NCI-H460 (cell line): ENCODE measurements around the gene MAP6. TPM values are rescaled to one million over a fixed set of nuclear protein-coding genes. Genes with fewer than 3 reads are reported as not detected.

ENCODE experiments used
- DNase-seq: peaks from one replicate; pipeline ENCODE4 v3.0.0-alpha.2; 2016; ENCODE audit warnings: low read depth; ENCODE audit errors: extremely low read depth
- total RNA-seq: library from RNA; depleted of rRNA; stranded (reverse); fragments of >200 nt; shearing (Covaris generic); gene quantifications from 2 replicates; pipeline ENCODE4 v1.2.3, GENCODE V29; 2014

MAP6 gene
- total RNA-seq, 1 experiment from 2014 or later, result 0.05 TPM

DNA sequence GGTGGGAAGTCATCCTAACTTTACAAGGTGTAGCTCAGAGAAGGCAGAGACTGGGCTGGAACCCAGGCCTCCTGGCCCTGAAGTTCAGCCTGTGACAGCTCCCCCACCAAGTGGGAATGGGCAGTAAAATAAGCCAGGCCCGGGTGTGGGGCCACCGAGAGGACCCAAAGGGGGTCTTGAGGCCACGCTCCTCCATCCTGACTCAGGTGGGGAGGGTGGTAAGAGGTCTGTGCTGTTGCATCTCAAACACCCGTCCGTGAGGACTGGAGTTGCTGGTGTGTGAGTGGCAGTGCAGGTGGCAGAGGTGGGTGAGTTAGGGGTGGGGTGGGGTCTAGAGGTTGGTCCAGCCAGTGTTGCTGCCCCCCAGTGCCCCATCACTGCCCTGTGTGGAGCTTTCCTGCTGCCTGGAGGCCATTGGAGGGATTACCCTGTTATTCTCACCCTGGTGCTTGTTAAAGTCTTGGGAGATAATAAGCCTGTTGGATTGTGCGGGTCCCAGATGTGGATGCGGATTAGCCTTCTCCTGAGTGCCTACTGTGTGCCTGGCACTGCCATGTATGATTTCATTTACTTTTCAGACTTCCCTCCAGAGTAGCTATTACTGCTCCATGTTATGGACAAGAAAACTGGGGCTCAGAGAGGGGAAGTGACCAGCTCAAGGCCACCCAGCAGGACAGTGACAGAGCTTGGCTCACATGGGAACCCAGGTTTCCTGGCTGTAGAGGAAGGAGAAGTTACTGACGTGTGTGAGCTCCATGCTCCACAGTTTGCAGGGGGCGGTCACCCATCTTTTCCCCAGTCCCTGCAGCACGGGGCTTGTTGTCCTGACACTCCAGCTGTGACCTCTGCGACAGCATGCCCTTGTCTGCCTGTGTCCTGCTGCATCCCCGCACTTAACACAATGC, 93.9 kb downstream of the MAP6 start:
- DNase-seq, result no peak

DNA sequence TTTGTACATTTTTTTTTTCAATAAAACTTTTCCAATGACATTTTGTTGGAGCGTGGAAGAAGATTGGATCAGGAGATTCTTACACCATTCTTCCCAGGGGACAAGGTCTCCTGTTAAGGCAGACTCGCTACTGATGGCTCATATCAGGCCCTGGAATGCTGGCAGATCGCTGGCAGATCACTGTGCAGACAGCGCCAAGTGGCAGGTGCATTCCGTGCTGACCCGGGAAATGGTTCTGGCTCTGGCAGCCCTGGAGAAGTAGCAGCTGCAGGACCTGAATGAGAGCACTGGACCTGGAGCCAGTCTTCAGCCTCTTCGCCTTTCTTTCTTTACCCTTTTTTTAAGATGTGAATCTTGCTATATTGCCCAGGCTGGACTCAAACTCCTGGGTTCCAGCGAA, 96.1 kb downstream of the MAP6 start:
- DNase-seq, result no peak

DNA sequence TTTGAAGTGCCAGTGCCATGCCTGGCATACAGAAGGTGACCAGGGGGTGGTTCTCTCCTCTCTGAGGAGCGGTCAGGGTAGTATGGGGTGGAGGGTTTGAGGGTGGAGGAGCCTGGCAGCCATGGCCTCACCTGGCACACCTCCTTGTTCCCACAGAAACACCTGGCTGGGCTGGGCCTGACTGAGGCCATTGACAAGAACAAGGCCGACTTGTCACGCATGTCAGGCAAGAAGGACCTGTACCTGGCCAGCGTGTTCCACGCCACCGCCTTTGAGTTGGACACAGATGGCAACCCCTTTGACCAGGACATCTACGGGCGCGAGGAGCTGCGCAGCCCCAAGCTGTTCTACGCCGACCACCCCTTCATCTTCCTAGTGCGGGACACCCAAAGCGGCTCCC, 97.2 kb downstream of the MAP6 start:
- DNase-seq, result no peak

DNA sequence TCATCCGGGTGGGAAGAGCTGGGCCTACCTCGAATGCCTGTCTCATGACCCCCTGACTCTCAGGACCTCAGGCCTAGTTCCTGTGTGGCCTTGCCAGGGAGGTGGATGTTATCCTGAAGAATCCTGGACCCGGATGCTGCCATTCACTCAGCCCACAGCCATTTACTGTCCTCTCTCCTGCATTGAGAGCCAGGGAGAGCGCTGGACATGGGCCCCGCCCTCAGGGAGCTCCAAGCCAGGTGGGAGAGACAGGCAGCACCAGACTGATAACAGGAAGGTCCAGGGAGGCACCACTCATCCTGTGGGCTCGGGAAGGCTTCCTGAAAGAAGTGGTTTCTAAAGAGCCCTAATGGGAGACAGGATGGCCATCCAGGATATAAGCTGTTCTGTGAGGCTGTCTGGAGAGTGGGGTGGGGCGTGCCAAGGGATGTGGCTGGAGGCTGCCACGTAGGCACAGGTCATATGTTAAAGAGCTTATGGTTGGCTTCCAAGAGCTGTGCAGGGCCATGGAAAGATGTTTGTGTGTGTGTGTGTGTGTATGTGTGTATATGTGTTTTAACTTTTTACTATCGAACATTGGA, 98.2 kb downstream of the MAP6 start:
- DNase-seq, result no peak

DNA sequence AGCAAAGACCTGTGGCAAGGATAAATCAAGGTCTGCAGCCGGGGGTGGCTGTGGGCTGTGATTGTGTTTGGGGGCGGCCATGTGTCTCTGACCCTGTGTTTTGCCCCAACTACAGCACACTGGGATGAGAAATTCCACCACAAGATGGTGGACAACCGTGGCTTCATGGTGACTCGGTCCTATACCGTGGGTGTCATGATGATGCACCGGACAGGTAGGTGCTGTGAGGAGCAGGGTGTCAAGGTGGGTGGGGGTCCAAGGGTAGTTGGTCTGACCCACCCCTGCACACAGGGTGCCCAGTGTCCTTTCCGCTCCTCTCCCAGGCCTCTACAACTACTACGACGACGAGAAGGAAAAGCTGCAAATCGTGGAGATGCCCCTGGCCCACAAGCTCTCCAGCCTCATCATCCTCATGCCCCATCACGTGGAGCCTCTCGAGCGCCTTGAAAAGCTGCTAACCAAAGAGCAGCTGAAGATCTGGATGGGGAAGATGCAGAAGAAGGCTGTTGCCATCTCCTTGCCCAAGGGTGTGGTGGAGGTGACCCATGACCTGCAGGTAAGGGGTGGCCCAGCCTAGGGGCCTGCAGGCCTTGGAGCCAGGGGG, 100.1 kb downstream of the MAP6 start:
- DNase-seq, result no peak

DNA sequence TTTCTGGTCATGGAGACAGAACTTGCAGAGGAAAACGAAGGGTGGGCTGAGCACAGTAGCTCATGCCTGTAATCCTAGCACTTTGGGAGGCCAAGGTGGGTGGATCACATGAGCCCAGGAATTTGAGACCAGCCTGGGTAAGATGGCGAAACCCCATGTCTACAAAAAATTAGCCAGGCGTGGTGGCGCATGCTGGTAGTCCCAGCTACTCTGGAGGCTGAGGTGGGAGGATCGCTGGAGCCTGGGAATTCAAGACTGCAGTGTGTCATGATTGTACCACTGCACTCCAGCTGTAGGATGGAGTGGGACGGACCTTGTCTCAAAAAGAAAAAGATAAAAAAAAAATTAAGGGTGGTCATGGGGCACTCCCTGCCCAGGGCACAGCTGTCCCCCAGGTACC, 100.9 kb downstream of the MAP6 start:
- no peak for DNase-seq

DNA sequence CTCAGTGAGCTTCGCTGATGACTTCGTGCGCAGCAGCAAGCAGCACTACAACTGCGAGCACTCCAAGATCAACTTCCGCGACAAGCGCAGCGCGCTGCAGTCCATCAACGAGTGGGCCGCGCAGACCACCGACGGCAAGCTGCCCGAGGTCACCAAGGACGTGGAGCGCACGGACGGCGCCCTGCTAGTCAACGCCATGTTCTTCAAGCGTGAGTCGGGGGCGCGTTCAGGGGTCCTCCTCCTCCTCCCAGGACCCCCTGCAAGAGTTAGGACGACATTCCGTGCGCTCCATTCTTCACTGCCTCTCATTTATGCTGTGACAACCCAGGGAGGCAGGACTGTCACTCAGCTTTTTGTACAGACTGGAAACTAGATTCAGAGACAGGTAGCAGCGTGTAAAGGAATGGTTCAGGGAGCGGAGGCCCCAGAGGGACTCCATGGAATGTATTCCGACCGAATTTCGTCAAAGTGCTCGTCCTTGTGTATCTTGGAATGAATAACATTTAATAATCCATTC, 102.0 kb downstream of the MAP6 start:
- no peak for DNase-seq

DNA sequence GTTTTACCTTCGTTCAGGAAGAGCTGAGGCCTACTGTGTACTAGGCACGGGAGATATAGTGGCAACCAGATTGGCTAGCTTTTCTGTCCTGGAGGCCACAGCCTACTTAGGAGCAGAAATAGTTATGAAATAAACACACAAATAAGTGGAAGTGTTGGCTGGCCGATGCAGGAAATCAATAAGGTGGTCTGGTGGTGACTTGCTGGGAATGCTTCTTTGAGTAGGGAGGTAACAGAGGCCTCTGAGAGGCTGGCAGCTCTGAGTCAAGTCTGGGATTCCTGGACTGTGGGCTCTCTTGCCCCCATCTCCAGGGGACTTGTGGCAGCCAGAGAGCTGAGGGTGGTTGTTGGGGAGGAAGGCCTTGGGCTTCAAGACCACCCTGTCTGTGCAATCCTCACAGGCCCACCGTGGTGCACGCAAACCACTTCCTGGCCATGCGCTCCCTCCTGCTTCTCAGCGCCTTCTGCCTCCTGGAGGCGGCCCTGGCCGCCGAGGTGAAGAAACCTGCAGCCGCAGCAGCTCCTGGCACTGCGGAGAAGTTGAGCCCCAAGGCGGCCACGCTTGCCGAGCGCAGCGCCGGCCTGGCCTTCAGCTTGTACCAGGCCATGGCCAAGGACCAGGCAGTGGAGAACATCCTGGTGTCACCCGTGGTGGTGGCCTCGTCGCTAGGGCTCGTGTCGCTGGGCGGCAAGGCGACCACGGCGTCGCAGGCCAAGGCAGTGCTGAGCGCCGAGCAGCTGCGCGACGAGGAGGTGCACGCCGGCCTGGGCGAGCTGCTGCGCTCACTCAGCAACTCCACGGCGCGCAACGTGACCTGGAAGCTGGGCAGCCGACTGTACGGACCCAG, 102.7 kb downstream of the MAP6 start:
- no peak for DNase-seq

DNA sequence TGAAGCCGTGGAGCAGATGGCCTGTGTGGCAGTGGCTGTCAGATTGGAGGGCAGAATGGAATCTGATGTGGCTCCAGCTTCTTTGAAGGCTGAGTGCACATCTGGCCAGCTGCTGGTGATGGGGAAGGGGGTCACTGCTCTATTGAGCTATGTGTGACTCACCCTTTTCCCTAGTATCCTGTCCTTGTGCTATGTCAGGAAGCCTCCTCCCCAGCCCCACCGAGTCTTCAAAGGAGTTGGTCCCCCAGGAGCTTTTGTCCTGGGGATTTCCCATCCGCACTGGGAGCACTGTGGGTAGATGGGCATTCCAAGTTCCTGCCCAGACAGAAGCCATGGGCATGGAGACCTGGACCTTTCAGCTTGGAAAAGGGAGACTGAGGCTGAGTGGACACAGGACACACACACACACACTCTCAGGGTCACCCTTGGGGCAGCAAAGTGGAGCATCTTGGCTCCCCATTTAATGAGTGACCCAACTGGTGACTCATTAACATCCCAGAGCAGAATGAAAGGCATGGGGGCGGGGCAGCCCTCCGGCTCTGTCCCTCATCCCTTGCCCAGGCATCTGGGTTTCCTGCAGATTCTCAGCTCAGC, 103.5 kb downstream of the MAP6 start:
- DNase-seq, result no peak

DNA sequence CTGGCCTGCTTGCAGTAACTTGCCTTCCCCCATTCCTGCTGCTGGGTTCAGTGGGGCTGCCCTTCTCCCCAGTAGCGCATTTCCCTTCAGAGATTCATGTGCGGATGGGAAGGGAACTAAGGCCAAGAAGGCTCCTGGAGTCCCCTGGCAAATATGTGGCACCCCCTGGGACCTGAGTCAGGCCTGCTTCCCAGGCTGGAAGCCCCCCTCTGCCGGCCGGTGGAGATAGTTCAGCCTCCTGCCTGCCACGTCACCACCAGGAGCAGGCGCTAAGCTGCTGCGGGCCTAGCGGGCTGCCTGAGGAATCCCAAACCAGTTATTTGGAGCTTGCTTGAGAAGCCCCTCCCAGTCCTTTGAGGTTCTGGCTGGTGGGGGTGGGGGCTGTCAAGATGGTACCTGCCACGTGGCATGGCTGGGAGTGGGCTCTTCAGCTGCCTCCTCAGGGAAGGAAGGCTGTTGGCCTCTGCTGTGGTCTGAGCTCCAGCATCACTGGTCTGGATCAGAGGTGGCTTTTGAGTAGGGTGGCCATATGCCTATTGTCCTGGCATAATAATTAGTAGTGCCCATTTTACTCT, 104.8 kb downstream of the MAP6 start:
- DNase-seq, result no peak

DNA sequence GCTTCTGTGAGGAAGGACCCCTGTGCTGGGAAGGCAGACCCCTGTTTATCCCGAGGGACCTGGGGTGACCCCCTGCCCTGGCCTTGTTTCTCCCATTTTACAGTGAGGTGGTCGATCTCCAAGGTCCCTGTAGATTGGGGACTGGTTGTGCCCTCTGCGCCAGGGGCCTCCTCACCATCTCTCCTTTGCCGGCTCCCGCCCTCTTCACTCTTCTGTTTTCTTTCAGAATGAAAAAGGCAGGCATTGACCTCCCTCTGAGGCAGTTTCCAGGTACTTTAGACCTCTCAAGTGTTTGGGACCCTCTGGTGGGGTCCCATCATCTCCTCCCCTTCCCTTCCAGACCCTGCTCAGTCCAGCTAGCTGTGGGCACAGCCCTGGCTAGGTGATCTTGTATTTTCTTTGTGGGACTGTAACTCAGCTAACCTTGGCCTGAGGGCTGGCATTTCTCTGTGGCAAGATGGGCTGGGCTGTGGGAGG, 105.3 kb downstream of the MAP6 start:
- no peak for DNase-seq

DNA sequence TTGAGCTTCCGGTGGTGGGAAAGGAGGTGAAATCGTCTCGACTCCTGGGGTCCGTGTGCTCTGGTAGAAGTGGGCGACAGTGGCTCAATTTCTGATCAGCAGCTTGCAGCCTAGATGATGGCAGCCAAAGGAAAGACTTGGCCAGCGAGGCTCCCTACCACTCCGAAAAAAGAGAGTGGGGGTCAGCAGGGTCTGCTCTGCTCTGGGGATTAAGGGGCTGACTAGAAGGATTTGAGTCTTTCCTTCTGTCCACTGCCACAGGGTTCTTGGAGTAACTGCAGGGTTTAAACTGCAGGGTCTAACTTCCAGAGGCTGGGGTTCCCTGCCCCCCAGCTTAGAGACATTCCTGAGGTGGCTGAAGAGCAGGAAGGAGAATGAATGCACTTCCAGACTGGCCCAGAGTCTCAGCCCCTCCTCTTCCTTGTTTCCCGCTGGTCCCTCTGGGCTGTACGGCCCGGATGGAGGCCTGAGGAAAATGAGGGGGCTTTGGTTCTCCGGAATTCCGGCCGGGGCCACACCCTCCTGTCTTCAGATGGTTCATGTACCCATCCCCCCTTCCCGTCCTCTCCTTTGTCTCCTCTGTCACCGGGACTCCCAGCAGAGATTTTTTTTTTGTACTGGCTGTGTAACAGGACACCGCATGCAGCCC, 105.9 kb downstream of the MAP6 start:
- peak; percentile 31 for DNase-seq

DNA sequence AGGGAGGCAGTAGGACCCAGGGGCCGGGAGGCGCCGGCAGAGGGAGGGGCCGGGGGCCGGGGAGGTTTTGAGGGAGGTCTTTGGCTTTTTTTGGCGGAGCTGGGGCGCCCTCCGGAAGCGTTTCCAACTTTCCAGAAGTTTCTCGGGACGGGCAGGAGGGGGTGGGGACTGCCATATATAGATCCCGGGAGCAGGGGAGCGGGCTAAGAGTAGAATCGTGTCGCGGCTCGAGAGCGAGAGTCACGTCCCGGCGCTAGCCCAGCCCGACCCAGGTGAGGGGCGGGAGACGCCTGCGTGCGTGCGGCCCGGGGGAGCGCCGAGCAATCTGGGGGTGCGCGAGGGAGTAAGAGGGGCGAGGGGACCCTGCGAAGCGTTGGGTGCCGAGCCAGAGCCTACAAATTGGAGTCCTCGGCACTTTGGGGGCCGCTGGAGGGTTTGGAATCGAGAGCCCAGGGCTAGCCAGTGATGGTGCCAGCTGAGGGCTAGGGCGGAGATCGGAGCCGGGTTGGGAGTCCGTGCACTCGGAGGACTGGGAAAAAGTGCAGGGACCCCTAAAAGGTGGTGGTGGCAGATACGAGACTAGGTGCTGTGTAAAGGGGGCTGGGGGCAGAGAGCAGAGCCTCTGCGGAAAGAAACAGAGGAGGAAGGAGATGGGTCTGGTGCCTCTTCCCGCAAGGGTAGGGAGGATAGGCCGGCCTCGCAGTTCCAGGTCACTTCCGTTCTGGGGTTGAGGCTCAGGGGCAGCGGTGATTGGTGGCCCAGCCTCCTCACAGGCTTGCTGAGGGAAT, 106.6 kb downstream of the MAP6 start, which contains the start of gene SERPINH1:
Gene SERPINH1, plus strand, starts transcription at position 206 of the 788 bp plus-strand sequence. CDS start 4,097 bp downstream, outside the sequence.
- peak; percentile 71 for DNase-seq

DNA sequence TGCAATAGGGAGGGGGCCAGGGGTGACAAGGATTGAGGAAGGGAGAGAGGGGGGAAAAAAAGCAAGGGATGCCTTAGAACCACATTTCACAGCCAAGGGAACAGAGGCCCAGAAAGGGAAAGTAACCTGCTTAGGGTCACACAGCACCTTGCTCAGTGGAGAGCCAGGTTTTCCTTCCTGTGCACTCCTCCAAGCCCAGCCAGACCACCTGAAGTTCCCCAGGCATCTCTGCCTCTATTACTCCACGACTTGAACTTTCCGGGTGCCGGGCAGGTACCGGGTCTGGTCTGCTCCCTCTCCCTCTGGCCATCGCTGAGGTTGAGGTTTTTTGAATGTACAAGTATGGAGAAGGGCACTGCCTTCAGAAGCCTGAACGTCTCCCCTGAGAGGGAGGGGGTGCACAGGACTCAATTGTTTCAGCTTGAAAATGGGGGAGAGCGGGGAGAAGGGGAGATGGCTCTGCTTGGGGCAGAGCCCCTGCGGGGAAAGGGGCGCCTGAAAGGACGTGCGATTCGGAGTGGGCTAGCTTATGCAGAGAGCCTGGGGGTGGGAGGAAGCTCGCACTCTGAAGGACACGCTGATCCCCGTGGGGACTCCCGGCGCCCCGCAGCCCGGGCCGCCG, 107.3 kb downstream of the MAP6 start:
- DNase-seq, result no peak

DNA sequence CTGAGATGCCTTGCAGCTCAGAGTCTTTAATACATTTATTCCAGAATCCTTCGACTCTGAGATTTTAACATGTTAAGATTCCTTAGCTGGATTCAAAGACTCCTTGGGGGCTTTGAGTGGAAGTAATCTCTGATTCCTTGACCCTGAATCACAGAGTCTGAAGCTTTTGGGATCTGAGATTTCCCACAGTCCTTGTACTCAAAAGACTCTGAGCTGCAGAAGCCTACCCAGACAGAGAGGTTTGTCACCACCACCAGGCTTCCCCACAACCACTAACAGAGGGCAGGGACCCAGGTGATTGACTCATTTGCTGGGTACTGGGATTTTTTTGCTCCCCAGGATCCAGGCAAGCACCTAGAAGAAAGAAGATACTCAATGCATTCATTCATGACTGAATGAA, 108.2 kb downstream of the MAP6 start:
- no peak for DNase-seq

DNA sequence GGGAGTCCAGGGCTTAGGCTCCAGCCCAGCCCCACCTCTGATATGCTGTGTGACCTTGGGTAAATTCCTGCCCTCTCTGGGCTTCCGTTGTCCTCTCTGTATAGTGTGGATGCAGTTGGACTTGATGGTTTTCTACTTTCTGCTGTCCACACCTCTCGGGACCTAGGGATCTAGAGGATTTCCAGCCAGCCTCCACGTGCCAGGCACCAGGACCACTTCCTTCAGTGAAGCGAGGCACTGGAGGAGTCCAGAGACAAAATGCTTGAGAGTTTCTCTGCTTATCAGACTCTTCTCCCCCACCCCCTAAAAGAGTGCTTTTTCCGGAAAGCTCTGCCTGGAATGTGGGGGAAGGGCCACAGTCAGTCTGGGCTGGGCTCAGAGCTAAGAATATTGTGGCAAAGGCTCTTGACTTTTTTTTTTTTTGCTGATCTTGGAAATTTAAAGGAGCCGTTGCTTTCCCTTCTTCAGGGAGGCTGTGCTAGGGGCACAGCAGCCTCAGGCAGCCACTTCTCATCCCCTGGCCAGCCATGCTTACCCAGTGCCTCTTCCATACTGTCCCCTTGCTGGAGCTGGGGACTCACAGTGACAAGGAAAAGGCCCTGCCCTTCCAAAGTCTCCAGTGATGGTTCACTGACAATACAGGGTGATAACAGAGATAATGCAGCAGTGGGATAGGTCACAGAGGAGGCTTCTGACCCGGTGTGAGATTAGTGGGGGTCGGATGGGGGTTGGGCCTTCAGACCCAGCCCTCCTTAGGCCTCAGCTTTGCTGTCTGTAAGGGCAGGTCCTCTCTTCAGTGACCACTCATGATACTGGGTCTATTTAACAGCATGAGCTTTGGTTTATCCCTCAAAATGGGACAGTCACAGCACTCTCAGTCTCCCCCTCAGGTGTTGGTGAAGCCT, 109.6 kb downstream of the MAP6 start:
- no peak for DNase-seq
